Memory B cell (primary cell): ENCODE measurements around the gene PATL2.
"Not testable (repeated sequence)": the region's sequence is repeated elsewhere in the genome, so short reads cannot be mapped to it uniquely, and the experiment has no call there.

ENCODE experiments used
- ATAC-seq: fragments of 150-1000 bp; cut with Tn5 transposase; 2 replicates; pipeline ENCODE4 v1.10.0; 2021; ENCODE audit warnings: low read depth, mild to moderate bottlenecking, moderate library complexity
- DNase-seq, 2 donors: peaks; one replicate each; pipeline ENCODE4 v3.0.0; 2022; ENCODE audit warnings: low spot score in 2 of 2
- H3K27ac Mint-ChIP-seq: one replicate; pipeline ENCODE4 v1.8.0; 2022; ENCODE audit warnings: mild to moderate bottlenecking, moderate library complexity, mixed read lengths
- H3K27me3 Mint-ChIP-seq: one replicate; pipeline ENCODE4 v1.8.0; 2022; ENCODE audit warnings: mixed read lengths
- H3K36me3 Mint-ChIP-seq: one replicate; pipeline ENCODE4 v1.8.0; 2022; ENCODE audit warnings: mild to moderate bottlenecking, mixed read lengths
- H3K4me1 Mint-ChIP-seq: one replicate; pipeline ENCODE4 v1.8.0; 2022; ENCODE audit warnings: mixed read lengths
- H3K4me3 Mint-ChIP-seq: one replicate; pipeline ENCODE4 v1.8.0; 2022; ENCODE audit warnings: mild to moderate bottlenecking, moderate library complexity, mixed read lengths
- H3K9me3 Mint-ChIP-seq: one replicate; pipeline ENCODE4 v1.8.0; 2022; ENCODE audit warnings: mixed read lengths

Gene PATL2

GRCh38 chr15:44713006-44713966, 2.2 kb upstream of the PATL2 start:
- H3K9me3 Mint-ChIP-seq = no peaks in the 10 kb centered on the region
- DNase-seq (no peak), ATAC-seq (no peak)
- peak overlapping the region; percentile 100 for H3K27ac Mint-ChIP-seq
- H3K4me1 Mint-ChIP-seq = peaks cover 45% of the 10 kb centered on the region
- no peaks in the 10 kb centered on the region for H3K27me3 Mint-ChIP-seq
- H3K4me3 Mint-ChIP-seq = peak overlapping the region; percentile 97
- H3K36me3 Mint-ChIP-seq = peaks cover 46% of the 10 kb centered on the region

GRCh38 chr15:44712346-44713005, 1.4 kb upstream of the PATL2 start:
- H3K4me3 Mint-ChIP-seq = peak overlapping the region; percentile 97
- H3K36me3 Mint-ChIP-seq = peaks cover 44% of the 10 kb centered on the region
- H3K4me1 Mint-ChIP-seq = peaks cover 40% of the 10 kb centered on the region
- peak overlapping the region; percentile 100 for H3K27ac Mint-ChIP-seq
- DNase-seq (peak; percentile 54 to 72), ATAC-seq (peak; percentile 28)
- H3K27me3 Mint-ChIP-seq = no peaks in the 10 kb centered on the region
- no peaks in the 10 kb centered on the region for H3K9me3 Mint-ChIP-seq

GRCh38 chr15:44711743-44712345, 721 bp upstream of the PATL2 start:
- H3K4me1 Mint-ChIP-seq = peaks cover 35% of the 10 kb centered on the region
- ATAC-seq = peak; percentile 24

GRCh38 chr15:44710236-44711095, 657 bp downstream of the PATL2 start:
- H3K36me3 Mint-ChIP-seq = peaks cover 37% of the 10 kb centered on the region
- H3K9me3 Mint-ChIP-seq = no peaks in the 10 kb centered on the region
- peaks cover 24% of the 10 kb centered on the region for H3K4me1 Mint-ChIP-seq
- ATAC-seq = peak; percentile 33
- peak; percentile 52 to 65 for DNase-seq
- H3K27me3 Mint-ChIP-seq = no peaks in the 10 kb centered on the region
- H3K27ac Mint-ChIP-seq = peak overlapping the region; percentile 100
- peak overlapping the region; percentile 97 for H3K4me3 Mint-ChIP-seq

More at GRCh38 chr15:44711743-44712345, 721 bp upstream of the PATL2 start:
- H3K27me3 Mint-ChIP-seq = no peaks in the 10 kb centered on the region
- peak overlapping the region; percentile 100 for H3K27ac Mint-ChIP-seq
- no peaks in the 10 kb centered on the region for H3K9me3 Mint-ChIP-seq
- H3K36me3 Mint-ChIP-seq = peaks cover 43% of the 10 kb centered on the region
- DNase-seq = peak in 1 of 2 donors; percentile 60
- H3K4me3 Mint-ChIP-seq = peak overlapping the region; percentile 97

GRCh38 chr15:44706946-44707636, 4.0 kb downstream of the PATL2 start:
- DNase-seq (no peak), ATAC-seq (no peak)
- H3K36me3 Mint-ChIP-seq = peaks cover 19% of the 10 kb centered on the region

GRCh38 chr15:44706401-44706800, 4.7 kb downstream of the PATL2 start:
- Mint-ChIP-seq H3K27me3 (no peaks in the 10 kb centered on the region), H3K36me3 (peaks cover 13% of the 10 kb centered on the region), H3K27ac (no peak overlapping the region), H3K9me3 (peaks cover 7% of the 10 kb centered on the region), H3K4me1 (peaks cover 20% of the 10 kb centered on the region), H3K4me3 (no peak overlapping the region)
- DNase-seq (no peak), ATAC-seq (no peak)

More at GRCh38 chr15:44706946-44707636, 4.0 kb downstream of the PATL2 start:
- Mint-ChIP-seq H3K9me3 (peaks cover 4% of the 10 kb centered on the region), H3K4me1 (peaks cover 15% of the 10 kb centered on the region), H3K27me3 (no peaks in the 10 kb centered on the region), H3K27ac (no peak overlapping the region), H3K4me3 (no peak overlapping the region)

GRCh38 chr15:44705986-44706385, 5.1 kb downstream of the PATL2 start:
- ATAC-seq (no peak), DNase-seq (no peak)
- Mint-ChIP-seq H3K9me3 (peaks cover 7% of the 10 kb centered on the region), H3K27me3 (no peaks in the 10 kb centered on the region), H3K36me3 (peaks cover 12% of the 10 kb centered on the region), H3K4me3 (no peak overlapping the region), H3K4me1 (peaks cover 20% of the 10 kb centered on the region), H3K27ac (no peak overlapping the region)

- DNase-seq, H3K27me3 Mint-ChIP-seq, H3K4me3 Mint-ChIP-seq, ATAC-seq, H3K36me3 Mint-ChIP-seq, H3K27ac Mint-ChIP-seq: not testable (repeated sequence)
- Mint-ChIP-seq H3K9me3 (peaks cover 11% of the 10 kb centered on the region), H3K4me1 (peaks cover 23% of the 10 kb centered on the region)
These were observed 10.4 kb downstream of the PATL2 start for GRCh38 chr15:44700676-44701075.

- ATAC-seq = no peak
- Mint-ChIP-seq H3K4me1 (peaks cover 28% of the 10 kb centered on the region), H3K4me3 (no peak overlapping the region), H3K27ac (peak overlapping the region; percentile 9), H3K27me3 (no peaks in the 10 kb centered on the region), H3K9me3 (peaks cover 11% of the 10 kb centered on the region), H3K36me3 (peaks cover 4% of the 10 kb centered on the region)
- DNase-seq = no peak
These were observed 12.5 kb downstream of the PATL2 start for GRCh38 chr15:44698641-44699040.

GRCh38 chr15:44697014-44697413, 14.1 kb downstream of the PATL2 start:
- Mint-ChIP-seq H3K27ac (no peak overlapping the region), H3K4me1 (peaks cover 23% of the 10 kb centered on the region), H3K36me3 (peaks cover 4% of the 10 kb centered on the region)

GRCh38 chr15:44695294-44695693, 15.8 kb downstream of the PATL2 start:
- Mint-ChIP-seq H3K4me3 (no peak overlapping the region), H3K27ac (peak overlapping the region; percentile 43), H3K36me3 (peaks cover 4% of the 10 kb centered on the region), H3K9me3 (no peaks in the 10 kb centered on the region), H3K4me1 (peaks cover 17% of the 10 kb centered on the region), H3K27me3 (no peaks in the 10 kb centered on the region)
- ATAC-seq (no peak), DNase-seq (no peak)

More at GRCh38 chr15:44697014-44697413, 14.1 kb downstream of the PATL2 start:
- H3K9me3 Mint-ChIP-seq = peaks cover 6% of the 10 kb centered on the region
- H3K27me3 Mint-ChIP-seq = no peaks in the 10 kb centered on the region
- no peak for DNase-seq
- H3K4me3 Mint-ChIP-seq = no peak overlapping the region
- ATAC-seq = no peak

- no peaks in the 10 kb centered on the region for H3K9me3 Mint-ChIP-seq
- H3K4me3 Mint-ChIP-seq = no peak overlapping the region
- ATAC-seq (no peak), DNase-seq (no peak)
- H3K36me3 Mint-ChIP-seq = peaks cover 4% of the 10 kb centered on the region
- peaks cover 17% of the 10 kb centered on the region for H3K4me1 Mint-ChIP-seq
- H3K27ac Mint-ChIP-seq = no peak overlapping the region
- no peaks in the 10 kb centered on the region for H3K27me3 Mint-ChIP-seq
These were observed 16.7 kb downstream of the PATL2 start for GRCh38 chr15:44694416-44694815.

- Mint-ChIP-seq H3K27me3 (no peaks in the 10 kb centered on the region), H3K36me3 (peaks cover 11% of the 10 kb centered on the region), H3K27ac (no peak overlapping the region), H3K4me1 (peaks cover 19% of the 10 kb centered on the region), H3K9me3 (peaks cover 3% of the 10 kb centered on the region), H3K4me3 (no peak overlapping the region)
- ATAC-seq = no peak
- DNase-seq = no peak
These were observed 18.5 kb downstream of the PATL2 start for GRCh38 chr15:44692659-44693058.
